NCI-H1092 (cell line): Measurements from ENCODE around the gene FBXW9.
"Not testable (repeated sequence)": the region's sequence is repeated elsewhere in the genome, so short reads cannot be mapped to it uniquely, and the experiment has no call there.

Experiments used
- DNase-seq: peaks from one replicate; lab custom pipeline; 2025; lab: John Stamatoyannopoulos, UW

FBXW9 gene

GRCh38 chr19:12680034-12680433, 16.4 kb downstream of the FBXW9 start:
- no peak for DNase-seq

GRCh38 chr19:12678039-12678438, 18.4 kb downstream of the FBXW9 start:
- not testable (repeated sequence) for DNase-seq

GRCh38 chr19:12676928-12677327, 19.5 kb downstream of the FBXW9 start:
- no peak for DNase-seq

- peak; percentile 71 for DNase-seq
These were observed 20.0 kb downstream of the FBXW9 start for GRCh38 chr19:12676384-12676792.

GRCh38 chr19:12675940-12676339, 20.5 kb downstream of the FBXW9 start:
- no peak for DNase-seq

GRCh38 chr19:12675399-12675798, 21.0 kb downstream of the FBXW9 start:
- no peak for DNase-seq

DNA sequence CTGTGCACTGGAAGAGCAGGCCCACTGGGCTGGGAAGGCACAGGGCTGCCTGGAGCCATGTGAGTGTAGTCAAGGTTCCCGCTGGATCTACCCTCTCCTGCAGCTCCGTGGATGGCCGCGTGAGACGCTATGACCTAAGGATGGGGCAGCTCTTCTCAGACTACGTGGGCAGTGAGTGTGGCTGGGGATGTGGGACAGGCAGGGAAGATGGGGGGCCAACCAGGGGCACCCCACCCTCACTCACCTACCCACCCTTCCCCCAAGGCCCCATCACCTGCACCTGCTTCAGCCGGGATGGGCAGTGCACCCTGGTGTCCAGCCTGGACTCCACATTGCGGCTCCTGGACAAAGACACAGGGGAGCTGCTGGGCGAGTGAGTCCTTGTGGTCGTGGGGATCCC, 23.7 kb downstream of the FBXW9 start:
- no peak for DNase-seq

DNA sequence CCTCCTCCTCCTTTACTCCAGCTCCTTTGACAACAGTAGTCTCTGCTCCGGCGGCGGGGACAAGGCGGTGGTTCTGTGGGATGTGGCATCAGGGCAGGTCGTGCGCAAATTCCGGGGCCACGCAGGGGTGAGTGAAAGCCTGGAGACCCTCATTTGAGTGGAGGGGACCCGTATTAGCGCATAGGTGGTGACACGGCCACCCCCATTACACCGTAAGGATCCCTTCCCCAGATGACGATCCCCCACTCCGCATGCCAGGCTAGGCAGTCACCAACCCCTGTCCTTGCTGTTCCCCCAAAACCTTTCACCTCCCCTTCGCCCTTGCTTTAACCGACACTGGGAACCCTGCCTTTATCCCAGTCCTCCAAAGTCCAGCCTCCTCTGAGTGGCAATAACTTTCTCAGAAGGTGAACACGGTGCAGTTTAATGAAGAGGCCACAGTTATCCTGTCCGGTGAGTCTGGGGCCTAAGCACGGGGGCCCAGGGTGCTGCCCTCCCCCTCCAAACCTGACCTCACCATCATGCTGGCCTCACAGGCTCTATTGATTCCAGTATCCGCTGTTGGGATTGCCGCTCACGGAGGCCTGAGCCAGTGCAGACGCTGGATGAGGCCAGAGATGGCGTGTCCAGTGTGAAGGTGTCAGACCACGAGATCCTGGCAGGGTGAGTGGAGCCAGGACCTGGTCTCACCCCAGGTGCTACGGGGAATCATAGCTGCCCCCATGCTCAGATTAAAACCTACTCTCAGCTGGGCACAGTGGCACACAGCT, 26.1 kb downstream of the FBXW9 start:
- no peak for DNase-seq

GRCh38 chr19:12669270-12670158, 26.9 kb downstream of the FBXW9 start:
- DNase-seq, result peak; percentile 75

- no peak for DNase-seq
These were observed 27.5 kb downstream of the FBXW9 start for GRCh38 chr19:12668932-12669269.

DNA sequence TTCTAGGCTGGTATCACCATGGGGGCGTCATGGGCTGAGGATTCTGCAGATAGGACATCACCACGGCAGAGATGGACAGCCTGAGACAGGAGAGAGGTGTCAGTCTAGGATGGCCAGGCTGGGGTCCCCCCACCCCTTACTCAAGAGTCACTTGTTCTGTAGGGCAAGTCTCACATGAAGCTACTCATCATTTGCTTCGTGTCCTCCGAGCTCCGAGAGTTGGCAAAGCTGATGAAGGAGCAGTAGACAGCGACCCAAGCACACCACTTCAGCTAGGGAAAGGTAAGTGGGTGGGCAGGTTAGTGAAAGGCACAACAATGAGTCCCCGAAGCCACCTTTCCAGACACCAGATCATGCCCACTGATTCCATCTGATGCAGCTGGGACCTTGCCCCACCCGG, 28.1 kb downstream of the FBXW9 start:
- no peak for DNase-seq

- no peak for DNase-seq
These were observed 28.6 kb downstream of the FBXW9 start for GRCh38 chr19:12667731-12668302.

- DNase-seq, result peak; percentile 80
These were observed 30.0 kb downstream of the FBXW9 start, which contains the start of the genes MAN2B1 and WDR83 for GRCh38 chr19:12666265-12667048. TSS of gene MAN2B1 (minus strand) at chr19:12666742. CDS start at chr19:12666701, 41 bp downstream. TSS of gene WDR83 (plus strand) at chr19:12666807. CDS start at chr19:12669791, 2,984 bp downstream.

- no peak for DNase-seq
These were observed 30.7 kb downstream of the FBXW9 start for GRCh38 chr19:12665671-12666264.

DNA sequence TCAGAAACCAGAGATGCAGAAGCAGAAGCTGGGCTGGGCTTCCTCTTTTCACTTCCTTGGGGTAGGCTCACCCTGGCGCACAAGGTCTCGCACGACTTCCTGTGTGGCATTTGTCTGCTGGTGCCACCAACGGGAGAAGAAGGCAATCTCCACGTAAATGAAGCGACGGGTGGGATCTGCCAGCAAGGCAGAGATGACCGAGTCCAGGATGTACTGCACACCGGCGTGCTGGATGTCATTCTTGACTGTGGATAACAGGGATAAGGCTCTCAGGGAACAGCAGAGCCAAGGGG, 31.2 kb downstream of the FBXW9 start:
- no peak for DNase-seq

DNA sequence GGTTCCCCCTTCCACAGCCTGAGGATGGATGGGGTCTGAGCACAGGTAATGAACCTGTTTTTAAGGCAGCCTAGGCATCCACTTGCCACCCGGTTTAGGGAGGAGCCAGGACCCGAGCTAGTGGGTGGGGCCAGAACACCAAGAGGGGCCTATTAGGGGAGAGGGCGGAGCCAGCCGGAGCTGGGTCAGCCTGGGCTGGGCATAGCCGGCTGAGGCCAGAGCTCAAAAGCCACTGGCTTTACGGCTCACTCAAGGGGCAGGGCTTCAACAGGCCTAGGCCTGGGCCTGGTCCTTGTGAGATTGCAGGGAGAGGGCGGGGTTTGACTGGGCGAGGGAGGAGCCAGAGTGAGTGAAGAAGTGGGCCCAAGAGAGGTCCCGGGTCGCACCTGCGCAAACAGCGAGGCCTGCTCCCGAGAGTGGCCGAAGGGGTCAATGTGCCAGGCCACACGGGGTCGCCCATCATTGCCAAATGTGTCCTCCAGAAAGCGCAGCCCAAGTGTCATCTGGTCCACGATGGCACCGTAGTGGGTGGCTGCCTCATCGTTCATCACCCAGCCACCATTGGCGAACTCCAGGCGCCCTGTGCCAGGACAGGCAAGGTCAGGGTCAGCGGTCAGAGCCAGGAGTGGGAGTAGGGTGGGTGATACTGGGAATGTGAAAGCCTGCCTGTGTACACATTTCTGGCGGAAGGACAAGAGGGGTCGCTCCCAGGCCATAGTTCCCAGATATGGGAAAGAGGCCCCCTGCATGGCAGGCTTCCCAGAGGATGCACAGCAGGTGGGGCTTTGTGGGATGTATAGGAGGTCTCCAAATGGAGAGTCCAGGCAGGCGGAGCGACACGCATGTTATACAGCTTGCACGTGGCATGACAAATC, 31.8 kb downstream of the FBXW9 start:
- DNase-seq, result no peak

- no peak for DNase-seq
These were observed 35.5 kb downstream of the FBXW9 start for GRCh38 chr19:12660980-12661379.

DNA sequence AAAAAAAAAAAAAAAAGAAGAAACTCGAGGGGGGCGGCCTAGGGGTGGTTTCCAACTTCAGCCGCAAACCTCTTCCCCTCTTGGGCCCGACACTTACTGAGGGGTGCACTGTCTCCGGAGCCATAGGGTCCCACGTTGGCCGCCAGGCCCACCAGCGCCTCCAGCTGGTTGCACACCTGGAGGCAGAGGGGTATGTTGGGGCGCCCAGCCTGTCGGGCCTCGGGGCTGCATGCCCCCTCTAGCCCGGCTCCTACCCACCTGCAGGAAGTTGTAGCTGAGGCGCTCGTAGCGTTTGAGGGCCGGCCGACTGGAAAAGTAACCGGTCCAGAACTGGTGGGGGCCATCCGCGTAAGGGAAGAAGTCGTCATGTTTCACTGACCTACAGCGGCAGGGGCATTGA, 38.5 kb downstream of the FBXW9 start:
- no peak for DNase-seq

GRCh38 chr19:12656899-12657571, 39.4 kb downstream of the FBXW9 start:
- no peak for DNase-seq

GRCh38 chr19:12655546-12655945, 40.9 kb downstream of the FBXW9 start:
- DNase-seq, result no peak
